Measurements from ENCODE around the gene GLTPD2.
A peak's percentile ranks its signal among the peaks of the same experiment; 100 is the strongest.
"Not testable (repeated sequence)": the region's sequence is repeated elsewhere in the genome, so short reads cannot be mapped to it uniquely, and the experiment has no call there.

Gene GLTPD2

GRCh38 chr17:4807605-4808377 is 19.0 kb downstream of the GLTPD2 start:
- no peak for DNase-seq (ENCODE audit: low read depth in 4 of 4, low spot score in 1 of 4)

GRCh38 chr17:4808378-4808767 is 19.6 kb downstream of the GLTPD2 start:
- DNase-seq (ENCODE audit: low read depth in 4 of 4, low spot score in 1 of 4): no peak

GRCh38 chr17:4810696-4811290 is 22.0 kb downstream of the GLTPD2 start:
- DNase-seq (ENCODE audit: low read depth in 4 of 4, low spot score in 1 of 4): no peak

- no peak for DNase-seq (ENCODE audit: low read depth in 4 of 4, low spot score in 1 of 4)
Measured at GRCh38 chr17:4811471-4811870, 22.7 kb downstream of the GLTPD2 start.

- DNase-seq (ENCODE audit: low read depth in 4 of 4, low spot score in 1 of 4): no peak
Measured at GRCh38 chr17:4812690-4813089, 23.9 kb downstream of the GLTPD2 start.

- no peak for DNase-seq (ENCODE audit: low read depth in 4 of 4, low spot score in 1 of 4)
Measured at GRCh38 chr17:4815043-4815675, 26.4 kb downstream of the GLTPD2 start.

- DNase-seq (ENCODE audit: low read depth in 4 of 4, low spot score in 1 of 4): no peak
Measured at GRCh38 chr17:4816826-4817225, 28.1 kb downstream of the GLTPD2 start.

- no peak for DNase-seq (ENCODE audit: low read depth in 4 of 4, low spot score in 1 of 4)
Measured at GRCh38 chr17:4818276-4818675, 29.5 kb downstream of the GLTPD2 start.

GRCh38 chr17:4822835-4823234 is 34.1 kb downstream of the GLTPD2 start:
- DNase-seq (ENCODE audit: low read depth in 4 of 4, low spot score in 1 of 4): no peak

- no peak for DNase-seq (ENCODE audit: low read depth in 4 of 4, low spot score in 1 of 4)
Measured at GRCh38 chr17:4823373-4824089, 34.8 kb downstream of the GLTPD2 start.

GRCh38 chr17:4827399-4827798 is 38.6 kb downstream of the GLTPD2 start:
- no peak for DNase-seq (ENCODE audit: low read depth in 4 of 4, low spot score in 1 of 4)

GRCh38 chr17:4832829-4833177 is 44.0 kb downstream of the GLTPD2 start:
- DNase-seq (ENCODE audit: low read depth in 4 of 4, low spot score in 1 of 4): not testable (repeated sequence)

- peak; percentile 62 to 83 (median 70) for DNase-seq (ENCODE audit: low read depth in 4 of 4, low spot score in 1 of 4)
Measured at GRCh38 chr17:4833178-4833940, 44.6 kb downstream of the GLTPD2 start, which contains the start of gene MINK1. MINK1 (plus strand) TSS chr17:4833340; CDS start chr17:4833584, 244 bp downstream.

- no peak for DNase-seq (ENCODE audit: low read depth in 4 of 4, low spot score in 1 of 4)
Measured at GRCh38 chr17:4833941-4834680, 45.3 kb downstream of the GLTPD2 start.

GRCh38 chr17:4834681-4835020 is 45.9 kb downstream of the GLTPD2 start:
- no peak for DNase-seq (ENCODE audit: low read depth in 4 of 4, low spot score in 1 of 4)

- no peak for DNase-seq (ENCODE audit: low read depth in 4 of 4, low spot score in 1 of 4)
Measured at GRCh38 chr17:4836221-4836620, 47.5 kb downstream of the GLTPD2 start.

- no peak for DNase-seq (ENCODE audit: low read depth in 4 of 4, low spot score in 1 of 4)
Measured at GRCh38 chr17:4837471-4838308, 48.9 kb downstream of the GLTPD2 start.

- no peak for DNase-seq (ENCODE audit: low read depth in 4 of 4, low spot score in 1 of 4)
Measured at GRCh38 chr17:4838309-4838785, 49.6 kb downstream of the GLTPD2 start.

GRCh38 chr17:4839221-4839620 is 50.5 kb downstream of the GLTPD2 start:
- no peak for DNase-seq (ENCODE audit: low read depth in 4 of 4, low spot score in 1 of 4)
